K562 (cell line): ENCODE data around the gene SPATC1L. TPM values are rescaled to one million over a fixed set of nuclear protein-coding genes. Genes with fewer than 3 reads are reported as not detected.
A peak's percentile ranks its signal among the peaks of the same experiment; 100 is the strongest.

ENCODE experiments used
- C11orf30 ChIP-seq: fragments of 450-650 bp; IDR thresholded peaks from 2 replicates; pipeline ENCODE4 v1.6.1; 2016; ENCODE audit warnings: low read depth, mild to moderate bottlenecking
- CEBPZ ChIP-seq: fragments of 150-350 bp; IDR thresholded peaks from 2 replicates; pipeline ENCODE4 v1.6.1; 2014; ENCODE audit warnings: low read depth, mild to moderate bottlenecking, low read length, borderline replicate concordance
- CHD4 ChIP-seq: fragments of 200-600 bp; sonication (generic); IDR thresholded peaks from 3 replicates; pipeline ENCODE4 v1.6.1; 2012; ENCODE audit warnings: low read depth, mild to moderate bottlenecking, mixed read lengths, low read length, inconsistent platforms; ENCODE audit not compliant: insufficient read depth, insufficient replicate concordance, poor library complexity, severe bottlenecking
- ELF2 ChIP-seq: fragments of 250-450 bp; sonication (Bioruptor Pico); IDR thresholded peaks from 2 replicates; pipeline ENCODE4 v1.5.0; 2021; ENCODE audit warnings: mild to moderate bottlenecking
- FOXK2 ChIP-seq, 2 experiments: fragments of 450-650 bp; IDR thresholded peaks in 1 of 2; conservative IDR thresholded peaks in 1 of 2; 2 replicates each; pipeline ENCODE4 v1.6.1; 2016; ENCODE audit warnings: low read depth in 2 of 2, mild to moderate bottlenecking in 1 of 2
- HDAC8 ChIP-seq: fragments of 450-650 bp; IDR thresholded peaks from 2 replicates; pipeline ENCODE4 v1.6.1; 2016; ENCODE audit warnings: mild to moderate bottlenecking, missing genetic modification characterization, moderate library complexity, missing compliant biosample characterization
- JUN ChIP-seq, 2 experiments: sonication (generic) in 1 of 2; formaldehyde crosslinking in 1 of 2; IDR thresholded peaks; 2 replicates each; pipeline versions ENCODE4 v1.6.1 to v1.8.0; 2012 to 2022; ENCODE audit warnings: borderline replicate concordance in 2 of 2, mild to moderate bottlenecking in 2 of 2, improper control_type of control experiment in 1 of 2, low read depth in 1 of 2, low read length in 1 of 2, missing genetic modification reagents in 1 of 2
- NFYB ChIP-seq: IDR thresholded peaks from 2 replicates; pipeline ENCODE4 v1.6.1; 2011; ENCODE audit warnings: mild to moderate bottlenecking, moderate library complexity; ENCODE audit not compliant: insufficient read length; ENCODE audit errors: extremely low read depth
- PRDM10 ChIP-seq: fragments of 450-650 bp; IDR thresholded peaks from 2 replicates; pipeline ENCODE4 v1.6.1; 2018; ENCODE audit not compliant: partially characterized antibody
- PRPF4 ChIP-seq: fragments of 200-400 bp; formaldehyde crosslinking; IDR thresholded peaks from one replicate; pipeline ENCODE4 v1.6.1; 2017; ENCODE audit warnings: low read length, low read depth, mild to moderate bottlenecking; ENCODE audit not compliant: insufficient read depth, poor library complexity, severe bottlenecking
- SIN3A ChIP-seq, 2 experiments: fragments of 150-350 bp in 1 of 2; IDR thresholded peaks; 2 replicates each; pipeline ENCODE4 v1.6.1; 2011 to 2016; ENCODE audit warnings: borderline replicate concordance in 2 of 2, low read depth in 2 of 2, low read length in 2 of 2, mild to moderate bottlenecking in 2 of 2, moderate library complexity in 2 of 2; ENCODE audit not compliant: control insufficient read depth in 1 of 2
- STAT5A ChIP-seq: IDR thresholded peaks from 2 replicates; pipeline ENCODE4 v1.6.1; 2012; ENCODE audit warnings: low read length, inconsistent platforms, borderline replicate concordance
- polyA plus RNA-seq, 8 experiments: library from polyadenylated mRNA; depleted of rRNA in 4 of 8; stranded (reverse) in 5 of 8; unstranded in 3 of 8; fragments of >200 nt; fragmentation: Nextera tagmentation in 2 of 8; fragmentation: Illumina TruSeq in 1 of 8; extraction: Ambion mirVana in 2 of 8; extraction: Trizol in 1 of 8; gene quantifications; 2 replicates each; pipeline versions ENCODE4 v1.2.1 to v1.2.3, GENCODE V29; 2011 to 2014; ENCODE audit warnings: inconsistent platforms in 1 of 8, missing spikeins in 1 of 8
- total RNA-seq, 7 experiments: library from RNA; depleted of rRNA in 6 of 7; stranded (reverse); fragments of >200 nt in 6 of 7; fragmentation: Illumina TruSeq in 2 of 7; extraction: Trizol in 2 of 7; gene quantifications; 2 replicates each; pipeline versions ENCODE4 v1.2.1 to v1.2.3, GENCODE V29; 2011 to 2021; ENCODE audit warnings: low replicate concordance in 1 of 7
- TF ChIP-seq, protein P1 (sequence below): sonication (generic); formaldehyde crosslinking; IDR thresholded peaks from 2 replicates; pipeline ENCODE4 v1.8.0; 2022; ENCODE audit warnings: mild to moderate bottlenecking, missing genetic modification reagents

Gene SPATC1L
- total and polyA plus RNA-seq, 9 of the 15 experiments (the other 6 are each of a cell fraction or from before 2014, with no cell fraction given), result 0.14 to 121 (median 34.0) TPM; not detected in 1

- TF ChIP-seq PRPF4 (no peak), CEBPZ (no peak), JUN (IDR thresholded peaks at IDR 0.05; ENCODE audit: borderline replicate concordance, low read depth, low read length) (no peak), JUN (CRISPR knock-in tag; IDR thresholded peaks at IDR 0.05; ENCODE audit: borderline replicate concordance) (no peak), PRDM10 (no peak), SIN3A (IDR thresholded peaks at IDR 0.05; ENCODE audit: borderline replicate concordance in 2 of 2, control insufficient read depth in 1 of 2, low read depth in 2 of 2, low read length in 2 of 2) (peak in 1 of 2 experiments; percentile 43; a peak in 1 of 4 replicates), HDAC8 (tag) (no peak), ELF2 (no peak), NFYB (no peak), C11orf30 (no peak), CHD4 (no peak), FOXK2 (conservative IDR thresholded peaks at IDR 0.05 in 1 of 2, IDR thresholded peaks at IDR 0.05 in 1 of 2; ENCODE audit: low read depth in 2 of 2) (no peak), STAT5A (no peak)
- TF ChIP-seq, protein P1, sequence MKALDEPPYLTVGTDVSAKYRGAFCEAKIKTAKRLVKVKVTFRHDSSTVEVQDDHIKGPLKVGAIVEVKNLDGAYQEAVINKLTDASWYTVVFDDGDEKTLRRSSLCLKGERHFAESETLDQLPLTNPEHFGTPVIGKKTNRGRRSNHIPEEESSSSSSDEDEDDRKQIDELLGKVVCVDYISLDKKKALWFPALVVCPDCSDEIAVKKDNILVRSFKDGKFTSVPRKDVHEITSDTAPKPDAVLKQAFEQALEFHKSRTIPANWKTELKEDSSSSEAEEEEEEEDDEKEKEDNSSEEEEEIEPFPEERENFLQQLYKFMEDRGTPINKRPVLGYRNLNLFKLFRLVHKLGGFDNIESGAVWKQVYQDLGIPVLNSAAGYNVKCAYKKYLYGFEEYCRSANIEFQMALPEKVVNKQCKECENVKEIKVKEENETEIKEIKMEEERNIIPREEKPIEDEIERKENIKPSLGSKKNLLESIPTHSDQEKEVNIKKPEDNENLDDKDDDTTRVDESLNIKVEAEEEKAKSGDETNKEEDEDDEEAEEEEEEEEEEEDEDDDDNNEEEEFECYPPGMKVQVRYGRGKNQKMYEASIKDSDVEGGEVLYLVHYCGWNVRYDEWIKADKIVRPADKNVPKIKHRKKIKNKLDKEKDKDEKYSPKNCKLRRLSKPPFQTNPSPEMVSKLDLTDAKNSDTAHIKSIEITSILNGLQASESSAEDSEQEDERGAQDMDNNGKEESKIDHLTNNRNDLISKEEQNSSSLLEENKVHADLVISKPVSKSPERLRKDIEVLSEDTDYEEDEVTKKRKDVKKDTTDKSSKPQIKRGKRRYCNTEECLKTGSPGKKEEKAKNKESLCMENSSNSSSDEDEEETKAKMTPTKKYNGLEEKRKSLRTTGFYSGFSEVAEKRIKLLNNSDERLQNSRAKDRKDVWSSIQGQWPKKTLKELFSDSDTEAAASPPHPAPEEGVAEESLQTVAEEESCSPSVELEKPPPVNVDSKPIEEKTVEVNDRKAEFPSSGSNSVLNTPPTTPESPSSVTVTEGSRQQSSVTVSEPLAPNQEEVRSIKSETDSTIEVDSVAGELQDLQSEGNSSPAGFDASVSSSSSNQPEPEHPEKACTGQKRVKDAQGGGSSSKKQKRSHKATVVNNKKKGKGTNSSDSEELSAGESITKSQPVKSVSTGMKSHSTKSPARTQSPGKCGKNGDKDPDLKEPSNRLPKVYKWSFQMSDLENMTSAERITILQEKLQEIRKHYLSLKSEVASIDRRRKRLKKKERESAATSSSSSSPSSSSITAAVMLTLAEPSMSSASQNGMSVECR (CRISPR knock-in tag), result peak; percentile 50; the same call in 1 of the 2 replicates
These were observed 45.1 kb upstream of the SPATC1L start (continued) for GRCh38 chr21:46229133-46229922.
